Measurements from ENCODE around the gene NDUFS5. TPM values are rescaled to one million over a fixed set of nuclear protein-coding genes. Genes with fewer than 3 reads are reported as not detected.
"Not testable (repeated sequence)": the region's sequence is repeated elsewhere in the genome, so short reads cannot be mapped to it uniquely, and the experiment has no call there.

Gene NDUFS5
- total RNA-seq (2014; rRNA removed; shearing (Covaris generic)): 677 and 731 TPM in 2 replicates

- Histone ChIP-seq H3K4me3 (ENCODE audit: insufficient read depth, low read depth, low read length) (peak within 1 kb of the TSS; percentile 77), H3K27me3 (ENCODE audit: control insufficient read depth, insufficient read depth, low read length) (no peaks in the 10 kb centered on the region), H3K36me3 (replicated peaks; ENCODE audit: control insufficient read depth, insufficient read depth, low read length) (peaks cover 15% of the 10 kb centered on the region)
- DNase-seq: peak; percentile 84
Observed at GRCh38 chr1:39026051-39026865, at the start of gene NDUFS5. Gene NDUFS5 (plus strand): TSS chr1:39026350. CDS start chr1:39028725, 2,375 bp downstream.

- H3K27me3 ChIP-seq (ENCODE audit: control insufficient read depth, insufficient read depth, low read length); DNase-seq; H3K4me3 ChIP-seq (ENCODE audit: insufficient read depth, low read depth, low read length); H3K36me3 ChIP-seq (replicated peaks; ENCODE audit: control insufficient read depth, insufficient read depth, low read length): not testable (repeated sequence)
Observed at GRCh38 chr1:38977399-38978244, 48.5 kb upstream of the NDUFS5 start.

GRCh38 chr1:38978245-38978542, 48.0 kb upstream of the NDUFS5 start:
- not testable (repeated sequence) for DNase-seq; H3K27me3 ChIP-seq (ENCODE audit: control insufficient read depth, insufficient read depth, low read length); H3K36me3 ChIP-seq (replicated peaks; ENCODE audit: control insufficient read depth, insufficient read depth, low read length); H3K4me3 ChIP-seq (ENCODE audit: insufficient read depth, low read depth, low read length)

GRCh38 chr1:38979380-38979779, 46.8 kb upstream of the NDUFS5 start:
- not testable (repeated sequence) for H3K36me3 ChIP-seq (replicated peaks; ENCODE audit: control insufficient read depth, insufficient read depth, low read length); H3K27me3 ChIP-seq (ENCODE audit: control insufficient read depth, insufficient read depth, low read length); DNase-seq; H3K4me3 ChIP-seq (ENCODE audit: insufficient read depth, low read depth, low read length)

GRCh38 chr1:38989979-38990378, 36.2 kb upstream of the NDUFS5 start:
- DNase-seq: no peak
- no peaks in the 10 kb centered on the region for H3K27me3 ChIP-seq (ENCODE audit: control insufficient read depth, insufficient read depth, low read length)
- no peak overlapping the region for H3K4me3 ChIP-seq (ENCODE audit: insufficient read depth, low read depth, low read length)
- peaks cover 4% of the 10 kb centered on the region for H3K36me3 ChIP-seq (replicated peaks; ENCODE audit: control insufficient read depth, insufficient read depth, low read length)

GRCh38 chr1:38990386-38990737, 35.8 kb upstream of the NDUFS5 start:
- H3K36me3 ChIP-seq (replicated peaks; ENCODE audit: control insufficient read depth, insufficient read depth, low read length): peaks cover 5% of the 10 kb centered on the region
- peak overlapping the region; percentile 17 for H3K4me3 ChIP-seq (ENCODE audit: insufficient read depth, low read depth, low read length)
- no peak for DNase-seq

GRCh38 chr1:38990738-38991637, 35.2 kb upstream of the NDUFS5 start, which contains the start of gene AKIRIN1:
Gene AKIRIN1 (plus strand): TSS chr1:38991276. CDS start chr1:38991381, 105 bp downstream.
- H3K27me3 ChIP-seq (ENCODE audit: control insufficient read depth, insufficient read depth, low read length): no peaks in the 10 kb centered on the region
- peak within 1 kb of the TSS; percentile 96 for H3K4me3 ChIP-seq (ENCODE audit: insufficient read depth, low read depth, low read length)
- DNase-seq: peak; percentile 99
- H3K36me3 ChIP-seq (replicated peaks; ENCODE audit: control insufficient read depth, insufficient read depth, low read length): peaks cover 5% of the 10 kb centered on the region

More at GRCh38 chr1:38990386-38990737, 35.8 kb upstream of the NDUFS5 start:
- H3K27me3 ChIP-seq (ENCODE audit: control insufficient read depth, insufficient read depth, low read length): no peaks in the 10 kb centered on the region

GRCh38 chr1:38991638-38992411, 34.3 kb upstream of the NDUFS5 start:
- peaks cover 5% of the 10 kb centered on the region for H3K36me3 ChIP-seq (replicated peaks; ENCODE audit: control insufficient read depth, insufficient read depth, low read length)
- peak overlapping the region; percentile 96 for H3K4me3 ChIP-seq (ENCODE audit: insufficient read depth, low read depth, low read length)
- no peaks in the 10 kb centered on the region for H3K27me3 ChIP-seq (ENCODE audit: control insufficient read depth, insufficient read depth, low read length)
- DNase-seq: peak; percentile 70

GRCh38 chr1:38992412-38993111, 33.6 kb upstream of the NDUFS5 start:
- Histone ChIP-seq H3K36me3 (replicated peaks; ENCODE audit: control insufficient read depth, insufficient read depth, low read length) (peaks cover 5% of the 10 kb centered on the region), H3K4me3 (ENCODE audit: insufficient read depth, low read depth, low read length) (peak overlapping the region; percentile 96), H3K27me3 (ENCODE audit: control insufficient read depth, insufficient read depth, low read length) (no peaks in the 10 kb centered on the region)
- no peak for DNase-seq

GRCh38 chr1:38994196-38994595, 32.0 kb upstream of the NDUFS5 start:
- Histone ChIP-seq H3K36me3 (replicated peaks; ENCODE audit: control insufficient read depth, insufficient read depth, low read length) (peaks cover 17% of the 10 kb centered on the region), H3K4me3 (ENCODE audit: insufficient read depth, low read depth, low read length) (no peak overlapping the region), H3K27me3 (ENCODE audit: control insufficient read depth, insufficient read depth, low read length) (no peaks in the 10 kb centered on the region)
- no peak for DNase-seq

- Histone ChIP-seq H3K36me3 (replicated peaks; ENCODE audit: control insufficient read depth, insufficient read depth, low read length) (peaks cover 25% of the 10 kb centered on the region), H3K27me3 (ENCODE audit: control insufficient read depth, insufficient read depth, low read length) (no peaks in the 10 kb centered on the region), H3K4me3 (ENCODE audit: insufficient read depth, low read depth, low read length) (no peak overlapping the region)
- no peak for DNase-seq
Observed at GRCh38 chr1:38997034-38997900, 28.9 kb upstream of the NDUFS5 start.

GRCh38 chr1:38997901-38998190, 28.3 kb upstream of the NDUFS5 start:
- H3K4me3 ChIP-seq (ENCODE audit: insufficient read depth, low read depth, low read length): no peak overlapping the region
- no peak for DNase-seq
- H3K36me3 ChIP-seq (replicated peaks; ENCODE audit: control insufficient read depth, insufficient read depth, low read length): peaks cover 28% of the 10 kb centered on the region
- H3K27me3 ChIP-seq (ENCODE audit: control insufficient read depth, insufficient read depth, low read length): no peaks in the 10 kb centered on the region

All from H7 (cell line).